ENCODE data around the gene TMEM179.

DNA sequence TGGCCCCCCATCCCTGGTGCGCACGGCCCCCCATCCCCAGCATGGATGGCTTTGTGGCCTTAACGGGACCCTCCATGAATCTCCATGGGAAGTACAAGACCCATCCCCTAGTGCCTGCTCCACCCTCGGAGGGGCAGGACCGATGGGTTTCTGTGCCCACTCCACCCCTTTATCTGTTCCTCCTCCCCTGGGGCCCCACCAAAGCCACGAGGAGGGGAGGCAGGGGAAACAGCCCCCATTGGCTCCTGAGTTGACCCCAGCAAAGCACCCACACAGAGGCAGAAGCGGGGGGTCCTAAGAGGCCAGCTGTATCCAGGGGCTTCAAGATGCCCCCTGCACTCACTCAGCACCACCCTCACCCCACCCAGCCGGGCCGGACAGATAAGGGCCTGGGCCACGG is 36.1 kb upstream of the TMEM179 start:
- TF ChIP-seq, protein P1, sequence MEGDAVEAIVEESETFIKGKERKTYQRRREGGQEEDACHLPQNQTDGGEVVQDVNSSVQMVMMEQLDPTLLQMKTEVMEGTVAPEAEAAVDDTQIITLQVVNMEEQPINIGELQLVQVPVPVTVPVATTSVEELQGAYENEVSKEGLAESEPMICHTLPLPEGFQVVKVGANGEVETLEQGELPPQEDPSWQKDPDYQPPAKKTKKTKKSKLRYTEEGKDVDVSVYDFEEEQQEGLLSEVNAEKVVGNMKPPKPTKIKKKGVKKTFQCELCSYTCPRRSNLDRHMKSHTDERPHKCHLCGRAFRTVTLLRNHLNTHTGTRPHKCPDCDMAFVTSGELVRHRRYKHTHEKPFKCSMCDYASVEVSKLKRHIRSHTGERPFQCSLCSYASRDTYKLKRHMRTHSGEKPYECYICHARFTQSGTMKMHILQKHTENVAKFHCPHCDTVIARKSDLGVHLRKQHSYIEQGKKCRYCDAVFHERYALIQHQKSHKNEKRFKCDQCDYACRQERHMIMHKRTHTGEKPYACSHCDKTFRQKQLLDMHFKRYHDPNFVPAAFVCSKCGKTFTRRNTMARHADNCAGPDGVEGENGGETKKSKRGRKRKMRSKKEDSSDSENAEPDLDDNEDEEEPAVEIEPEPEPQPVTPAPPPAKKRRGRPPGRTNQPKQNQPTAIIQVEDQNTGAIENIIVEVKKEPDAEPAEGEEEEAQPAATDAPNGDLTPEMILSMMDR (IDR thresholded peaks at IDR 0.05): no peak
- no peak for TF ChIP-seq POLR2A (IDR thresholded peaks at IDR 0.05)
